Activated T-cell treated with anti-CD3 and anti-CD28 coated beads for 48 hours (primary cell): ENCODE data around the gene OSBPL10.

ENCODE experiments used
- DNase-seq: peaks from one replicate; pipeline ENCODE4 v3.0.0-alpha.2; 2020; ENCODE audit warnings: low read depth

Gene OSBPL10

GRCh38 chr3:31613654-31614053 is 367.4 kb downstream of the OSBPL10 start:
- DNase-seq, result no peak

DNA sequence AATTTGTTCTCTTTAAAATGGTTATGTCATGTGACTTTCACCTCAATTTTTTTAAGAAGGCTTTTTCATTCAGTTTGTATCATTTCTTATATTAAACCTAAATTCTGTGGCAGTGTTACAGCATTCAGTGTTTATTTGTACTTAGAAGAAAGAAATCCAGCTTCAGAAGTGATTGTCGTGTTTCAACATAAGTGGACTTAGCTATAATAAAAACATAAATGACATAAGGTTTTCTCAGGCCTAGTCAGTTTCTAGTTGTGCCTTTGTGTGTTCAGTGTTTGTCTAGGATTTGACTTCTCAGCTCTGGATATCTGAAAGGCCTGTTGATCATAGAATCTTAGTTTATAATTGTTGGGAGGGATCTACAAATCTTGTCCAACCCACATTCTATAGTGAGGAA is 367.9 kb downstream of the OSBPL10 start:
- no peak for DNase-seq
